ENCODE measurements around the gene ZNF274. TPM values are rescaled to one million over a fixed set of nuclear protein-coding genes. Genes with fewer than 3 reads are reported as not detected.

Gene ZNF274
- total and polyA plus RNA-seq, 10 of the 15 experiments (the other 5 are each of a cell fraction or from before 2014, with no cell fraction given): 2.7 to 17.6 (median 14.3) TPM

DNA sequence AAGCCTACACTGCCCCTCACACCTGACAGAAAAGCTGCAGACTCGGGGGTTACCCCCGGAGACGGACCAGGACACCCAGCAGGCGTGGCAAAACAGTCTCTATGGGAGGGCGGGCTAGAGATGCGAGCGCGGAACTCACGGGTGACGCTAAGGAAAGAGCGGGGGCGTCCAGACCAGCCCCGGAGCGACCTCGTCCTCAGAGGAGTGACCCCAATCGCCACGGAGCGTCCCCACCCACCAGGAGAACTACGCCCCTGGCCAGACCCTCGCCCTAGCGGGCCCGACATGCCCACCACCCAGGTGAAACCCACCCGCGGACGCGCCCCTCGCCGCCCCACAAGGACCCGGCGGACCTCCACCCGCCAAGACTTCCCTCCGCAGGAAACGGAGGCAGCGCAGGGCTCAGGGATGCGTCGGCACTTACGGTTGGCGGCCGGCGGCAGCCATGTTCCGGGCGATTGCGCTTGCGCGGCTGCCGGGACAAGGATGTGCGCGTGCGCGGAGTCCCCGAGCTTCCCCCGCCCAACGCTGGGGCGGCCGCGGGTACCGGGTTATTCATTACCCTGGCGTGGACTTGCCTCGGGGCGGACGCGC is 32.4 kb upstream of the ZNF274 start, which contains the start of gene ZNF329 (continued):
- TF ChIP-seq, protein P1, sequence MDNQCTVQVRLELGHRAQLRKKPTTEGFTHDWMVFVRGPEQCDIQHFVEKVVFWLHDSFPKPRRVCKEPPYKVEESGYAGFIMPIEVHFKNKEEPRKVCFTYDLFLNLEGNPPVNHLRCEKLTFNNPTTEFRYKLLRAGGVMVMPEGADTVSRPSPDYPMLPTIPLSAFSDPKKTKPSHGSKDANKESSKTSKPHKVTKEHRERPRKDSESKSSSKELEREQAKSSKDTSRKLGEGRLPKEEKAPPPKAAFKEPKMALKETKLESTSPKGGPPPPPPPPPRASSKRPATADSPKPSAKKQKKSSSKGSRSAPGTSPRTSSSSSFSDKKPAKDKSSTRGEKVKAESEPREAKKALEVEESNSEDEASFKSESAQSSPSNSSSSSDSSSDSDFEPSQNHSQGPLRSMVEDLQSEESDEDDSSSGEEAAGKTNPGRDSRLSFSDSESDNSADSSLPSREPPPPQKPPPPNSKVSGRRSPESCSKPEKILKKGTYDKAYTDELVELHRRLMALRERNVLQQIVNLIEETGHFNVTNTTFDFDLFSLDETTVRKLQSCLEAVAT (IDR thresholded peaks at IDR 0.05): no peak
- TF ChIP-seq CHD2 (IDR thresholded peaks at IDR 0.05; ENCODE audit: borderline replicate concordance, low read depth, low read length) (no peak), ZZZ3 (IDR thresholded peaks at IDR 0.05; ENCODE audit: control insufficient read depth, insufficient read length, low read depth) (no peak), SMARCA5 (IDR thresholded peaks at IDR 0.05) (no peak; the same call in 1 of the 2 replicates), ZSCAN29 (IDR thresholded peaks at IDR 0.05) (no peak), JUNB (IDR thresholded peaks at IDR 0.05) (no peak), TCF3 (IDR thresholded peaks at IDR 0.05; ENCODE audit: borderline replicate concordance, insufficient read depth, low read depth, low read length) (0 out of 2 replicates have a peak, but pooled peaks have one; percentile 25), NFIC (IDR thresholded peaks at IDR 0.05; ENCODE audit: low read depth, low read length) (no peak), ZNF274 (IDR thresholded peaks at IDR 0.05; ENCODE audit: insufficient read depth, insufficient read length) (no peak), EP300 (IDR thresholded peaks at IDR 0.05; ENCODE audit: borderline replicate concordance in 1 of 2, control insufficient read depth in 1 of 2, low read depth in 2 of 2, low read length in 2 of 2) (no peak), KLF5 (IDR thresholded peaks at IDR 0.05; ENCODE audit: partially characterized antibody) (peak; percentile 19), NFYA (IDR thresholded peaks at IDR 0.05; ENCODE audit: borderline replicate concordance, low read depth, low read length) (no peak), ZNF217 (IDR thresholded peaks at IDR 0.05) (no peak), POU2F2 (IDR thresholded peaks at IDR 0.05; ENCODE audit: borderline replicate concordance, low read depth, low read length) (0 out of 3 replicates have a peak, but pooled peaks have one; percentile 34), ZNF384 (IDR thresholded peaks at IDR 0.05; ENCODE audit: borderline replicate concordance, low read depth, low read length) (no peak), ZNF622 (IDR thresholded peaks at IDR 0.05) (no peak), CBFB (IDR thresholded peaks at IDR 0.05; ENCODE audit: low read depth) (no peak), ASH2L (IDR thresholded peaks at IDR 0.05; ENCODE audit: borderline replicate concordance, low read depth) (no peak), TARDBP (IDR thresholded peaks at IDR 0.05; ENCODE audit: borderline replicate concordance) (no peak), RUNX3 (IDR thresholded peaks at IDR 0.05; ENCODE audit: low read length) (no peak), SREBF2 (IDR thresholded peaks at IDR 0.05; ENCODE audit: low read length) (no peak)
- TF ChIP-seq, protein P2, sequence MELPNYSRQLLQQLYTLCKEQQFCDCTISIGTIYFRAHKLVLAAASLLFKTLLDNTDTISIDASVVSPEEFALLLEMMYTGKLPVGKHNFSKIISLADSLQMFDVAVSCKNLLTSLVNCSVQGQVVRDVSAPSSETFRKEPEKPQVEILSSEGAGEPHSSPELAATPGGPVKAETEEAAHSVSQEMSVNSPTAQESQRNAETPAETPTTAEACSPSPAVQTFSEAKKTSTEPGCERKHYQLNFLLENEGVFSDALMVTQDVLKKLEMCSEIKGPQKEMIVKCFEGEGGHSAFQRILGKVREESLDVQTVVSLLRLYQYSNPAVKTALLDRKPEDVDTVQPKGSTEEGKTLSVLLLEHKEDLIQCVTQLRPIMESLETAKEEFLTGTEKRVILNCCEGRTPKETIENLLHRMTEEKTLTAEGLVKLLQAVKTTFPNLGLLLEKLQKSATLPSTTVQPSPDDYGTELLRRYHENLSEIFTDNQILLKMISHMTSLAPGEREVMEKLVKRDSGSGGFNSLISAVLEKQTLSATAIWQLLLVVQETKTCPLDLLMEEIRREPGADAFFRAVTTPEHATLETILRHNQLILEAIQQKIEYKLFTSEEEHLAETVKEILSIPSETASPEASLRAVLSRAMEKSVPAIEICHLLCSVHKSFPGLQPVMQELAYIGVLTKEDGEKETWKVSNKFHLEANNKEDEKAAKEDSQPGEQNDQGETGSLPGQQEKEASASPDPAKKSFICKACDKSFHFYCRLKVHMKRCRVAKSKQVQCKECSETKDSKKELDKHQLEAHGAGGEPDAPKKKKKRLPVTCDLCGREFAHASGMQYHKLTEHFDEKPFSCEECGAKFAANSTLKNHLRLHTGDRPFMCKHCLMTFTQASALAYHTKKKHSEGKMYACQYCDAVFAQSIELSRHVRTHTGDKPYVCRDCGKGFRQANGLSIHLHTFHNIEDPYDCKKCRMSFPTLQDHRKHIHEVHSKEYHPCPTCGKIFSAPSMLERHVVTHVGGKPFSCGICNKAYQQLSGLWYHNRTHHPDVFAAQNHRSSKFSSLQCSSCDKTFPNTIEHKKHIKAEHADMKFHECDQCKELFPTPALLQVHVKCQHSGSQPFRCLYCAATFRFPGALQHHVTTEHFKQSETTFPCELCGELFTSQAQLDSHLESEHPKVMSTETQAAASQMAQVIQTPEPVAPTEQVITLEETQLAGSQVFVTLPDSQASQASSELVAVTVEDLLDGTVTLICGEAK (IDR thresholded peaks at IDR 0.05; ENCODE audit: borderline replicate concordance): no peak
- TF ChIP-seq, protein P3, sequence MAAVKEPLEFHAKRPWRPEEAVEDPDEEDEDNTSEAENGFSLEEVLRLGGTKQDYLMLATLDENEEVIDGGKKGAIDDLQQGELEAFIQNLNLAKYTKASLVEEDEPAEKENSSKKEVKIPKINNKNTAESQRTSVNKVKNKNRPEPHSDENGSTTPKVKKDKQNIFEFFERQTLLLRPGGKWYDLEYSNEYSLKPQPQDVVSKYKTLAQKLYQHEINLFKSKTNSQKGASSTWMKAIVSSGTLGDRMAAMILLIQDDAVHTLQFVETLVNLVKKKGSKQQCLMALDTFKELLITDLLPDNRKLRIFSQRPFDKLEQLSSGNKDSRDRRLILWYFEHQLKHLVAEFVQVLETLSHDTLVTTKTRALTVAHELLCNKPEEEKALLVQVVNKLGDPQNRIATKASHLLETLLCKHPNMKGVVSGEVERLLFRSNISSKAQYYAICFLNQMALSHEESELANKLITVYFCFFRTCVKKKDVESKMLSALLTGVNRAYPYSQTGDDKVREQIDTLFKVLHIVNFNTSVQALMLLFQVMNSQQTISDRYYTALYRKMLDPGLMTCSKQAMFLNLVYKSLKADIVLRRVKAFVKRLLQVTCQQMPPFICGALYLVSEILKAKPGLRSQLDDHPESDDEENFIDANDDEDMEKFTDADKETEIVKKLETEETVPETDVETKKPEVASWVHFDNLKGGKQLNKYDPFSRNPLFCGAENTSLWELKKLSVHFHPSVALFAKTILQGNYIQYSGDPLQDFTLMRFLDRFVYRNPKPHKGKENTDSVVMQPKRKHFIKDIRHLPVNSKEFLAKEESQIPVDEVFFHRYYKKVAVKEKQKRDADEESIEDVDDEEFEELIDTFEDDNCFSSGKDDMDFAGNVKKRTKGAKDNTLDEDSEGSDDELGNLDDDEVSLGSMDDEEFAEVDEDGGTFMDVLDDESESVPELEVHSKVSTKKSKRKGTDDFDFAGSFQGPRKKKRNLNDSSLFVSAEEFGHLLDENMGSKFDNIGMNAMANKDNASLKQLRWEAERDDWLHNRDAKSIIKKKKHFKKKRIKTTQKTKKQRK (IDR thresholded peaks at IDR 0.05; ENCODE audit: low read depth, low read length): no peak
